SK-N-SH (cell line): ENCODE measurements around the gene DUOX2. TPM values are rescaled to one million over a fixed set of nuclear protein-coding genes. Genes with fewer than 3 reads are reported as not detected.

ENCODE experiments used
- CTCF ChIA-PET: fragments of 300-600, 350-600 bp; formaldehyde crosslinking; extraction: SDS; loops from one replicate; lab custom pipeline; 2021; lab: Yijun Ruan, JAX
- POLR2A ChIA-PET: fragments of 350-600 bp; sonication (Branson Sonifier 250); formaldehyde crosslinking; extraction: SDS; loops from one replicate; lab custom pipeline; 2020; ENCODE audit warnings: antibody characterized with exemption, inconsistent platforms; lab: Yijun Ruan, JAX
- DNase-seq: peaks from one replicate; pipeline ENCODE4 v3.0.0; 2012
- H2AFZ ChIP-seq: fragments of 200-600 bp; sonication (generic); 2 replicates; pipeline ENCODE4 v1.8.1; 2016; ENCODE audit warnings: antibody characterized with exemption, mild to moderate bottlenecking, low read depth
- H3F3A ChIP-seq: fragments of 200-600 bp; sonication (generic); replicated peaks from 2 replicates; pipeline ENCODE3; 2016; ENCODE audit warnings: antibody characterized with exemption, mild to moderate bottlenecking; ENCODE audit not compliant: insufficient read depth
- H3K27ac ChIP-seq, 2 experiments: fragments of 200-500 bp in 1 of 2; fragments of 200-600 bp in 1 of 2; sonication (Bioruptor generic) in 1 of 2; sonication (generic), shearing (Covaris generic) in 1 of 2; 2 replicates each; pipeline versions ENCODE4 v1.5.1 to v1.6.1; 2014 to 2016; ENCODE audit warnings: low read depth in 2 of 2, inconsistent platforms in 1 of 2, low read length in 1 of 2, mild to moderate bottlenecking in 1 of 2, mixed read lengths in 1 of 2
- H3K27me3 ChIP-seq: fragments of 200-600 bp; sonication (generic), shearing (Covaris generic); 2 replicates; pipeline ENCODE4 v1.6.1; 2016; ENCODE audit warnings: mixed run types; ENCODE audit not compliant: insufficient read depth
- H3K36me3 ChIP-seq, 2 experiments: fragments of 200-500 bp in 1 of 2; fragments of 200-600 bp in 1 of 2; sonication (Bioruptor generic) in 1 of 2; sonication (generic) in 1 of 2; replicated peaks in 1 of 2; 2 replicates each; pipeline versions ENCODE3 to v1.5.1; 2014 to 2016; ENCODE audit warnings: low read length in 1 of 2, mild to moderate bottlenecking in 1 of 2; ENCODE audit not compliant: insufficient read depth in 2 of 2, control insufficient read depth in 1 of 2
- H3K4me1 ChIP-seq, 2 experiments: fragments of 200-500 bp in 1 of 2; fragments of 200-600 bp in 1 of 2; sonication (Bioruptor generic) in 1 of 2; sonication (generic), shearing (Covaris generic) in 1 of 2; 2 replicates each; pipeline versions ENCODE4 v1.5.1 to v1.6.1; 2014 to 2016; ENCODE audit warnings: low read depth in 1 of 2, low read length in 1 of 2, mixed run types in 1 of 2; ENCODE audit not compliant: insufficient read depth in 2 of 2, control insufficient read depth in 1 of 2
- H3K4me2 ChIP-seq: fragments of 200-600 bp; sonication (generic), shearing (Covaris generic); 2 replicates; pipeline ENCODE4 v1.6.1; 2017; ENCODE audit warnings: mixed run types
- H3K4me3 ChIP-seq, 2 experiments: fragments of 200-500 bp in 1 of 2; fragments of 200-600 bp in 1 of 2; sonication (Bioruptor generic) in 1 of 2; sonication (generic), shearing (Covaris generic) in 1 of 2; 2 replicates each; pipeline versions ENCODE4 v1.5.1 to v1.8.1; 2014 to 2016; ENCODE audit warnings: low read depth in 2 of 2, inconsistent platforms in 1 of 2, low read length in 1 of 2, mild to moderate bottlenecking in 1 of 2, mixed read lengths in 1 of 2, moderate library complexity in 1 of 2
- H3K79me2 ChIP-seq: fragments of 200-600 bp; sonication (generic); 2 replicates; pipeline ENCODE4 v1.8.1; 2017; ENCODE audit warnings: mild to moderate bottlenecking; ENCODE audit not compliant: insufficient read depth
- H3K9ac ChIP-seq: fragments of 200-600 bp; sonication (generic); 2 replicates; pipeline ENCODE4 v1.6.1; 2017; ENCODE audit warnings: mixed run types
- H3K9me2 ChIP-seq: fragments of 200-600 bp; sonication (generic); 2 replicates; pipeline ENCODE4 v1.6.1; 2017; ENCODE audit warnings: mixed run types
- H3K9me3 ChIP-seq: fragments of 200-600 bp; sonication (generic); 2 replicates; pipeline ENCODE4 v1.6.1; 2017; ENCODE audit warnings: mixed run types, mild to moderate bottlenecking, moderate library complexity
- H4K20me1 ChIP-seq: fragments of 200-600 bp; sonication (generic); 2 replicates; pipeline ENCODE4 v1.6.1; 2017; ENCODE audit warnings: mild to moderate bottlenecking, mixed run types; ENCODE audit not compliant: insufficient read depth
- CHD2 ChIP-seq: fragments of 150-350 bp; IDR thresholded peaks from 2 replicates; pipeline ENCODE4 v1.6.1; 2018; ENCODE audit warnings: low read length; ENCODE audit not compliant: partially characterized antibody
- IRF3 ChIP-seq: fragments of 150-350 bp; IDR thresholded peaks from 2 replicates; pipeline ENCODE4 v1.6.1; 2016; ENCODE audit warnings: mild to moderate bottlenecking, low read depth, low read length
- MEF2A ChIP-seq: IDR thresholded peaks from 2 replicates; pipeline ENCODE4 v1.4.0; 2012; ENCODE audit warnings: low read depth, borderline replicate concordance
- RFX5 ChIP-seq: IDR thresholded peaks from 2 replicates; pipeline ENCODE4 v1.6.1; 2012; ENCODE audit warnings: mild to moderate bottlenecking, improper control_type of control experiment, low read length
- ZBTB33 ChIP-seq: IDR thresholded peaks from 2 replicates; pipeline ENCODE4 v1.4.0; 2012; ENCODE audit warnings: low read depth, borderline replicate concordance
- WGBS: methylation state at CpG from one replicate; pipeline ENCODE4 v1.1.6; 2017; ENCODE audit warnings: low lambda C conversion rate; 5-methylcytosine and 5-hydroxymethylcytosine counted together
- polyA plus RNA-seq, 3 experiments: library from polyadenylated mRNA; depleted of rRNA; stranded (reverse); fragments of >200 nt; gene quantifications; 2 replicates each; pipeline ENCODE4 v1.2.3, GENCODE V29; 2012
- TF ChIP-seq, protein P1 (sequence below): IDR thresholded peaks from 2 replicates; pipeline ENCODE4 v1.4.0; 2012; ENCODE audit warnings: low read depth, borderline replicate concordance
- TF ChIP-seq, protein P2 (sequence below): IDR thresholded peaks from 2 replicates; pipeline ENCODE4 v1.6.1; 2012; ENCODE audit warnings: mild to moderate bottlenecking, low read depth, low read length, moderate library complexity

DUOX2 gene
- polyA plus RNA-seq, 1 of the 3 experiments (the other 2 are of a cell fraction): not detected

DNA sequence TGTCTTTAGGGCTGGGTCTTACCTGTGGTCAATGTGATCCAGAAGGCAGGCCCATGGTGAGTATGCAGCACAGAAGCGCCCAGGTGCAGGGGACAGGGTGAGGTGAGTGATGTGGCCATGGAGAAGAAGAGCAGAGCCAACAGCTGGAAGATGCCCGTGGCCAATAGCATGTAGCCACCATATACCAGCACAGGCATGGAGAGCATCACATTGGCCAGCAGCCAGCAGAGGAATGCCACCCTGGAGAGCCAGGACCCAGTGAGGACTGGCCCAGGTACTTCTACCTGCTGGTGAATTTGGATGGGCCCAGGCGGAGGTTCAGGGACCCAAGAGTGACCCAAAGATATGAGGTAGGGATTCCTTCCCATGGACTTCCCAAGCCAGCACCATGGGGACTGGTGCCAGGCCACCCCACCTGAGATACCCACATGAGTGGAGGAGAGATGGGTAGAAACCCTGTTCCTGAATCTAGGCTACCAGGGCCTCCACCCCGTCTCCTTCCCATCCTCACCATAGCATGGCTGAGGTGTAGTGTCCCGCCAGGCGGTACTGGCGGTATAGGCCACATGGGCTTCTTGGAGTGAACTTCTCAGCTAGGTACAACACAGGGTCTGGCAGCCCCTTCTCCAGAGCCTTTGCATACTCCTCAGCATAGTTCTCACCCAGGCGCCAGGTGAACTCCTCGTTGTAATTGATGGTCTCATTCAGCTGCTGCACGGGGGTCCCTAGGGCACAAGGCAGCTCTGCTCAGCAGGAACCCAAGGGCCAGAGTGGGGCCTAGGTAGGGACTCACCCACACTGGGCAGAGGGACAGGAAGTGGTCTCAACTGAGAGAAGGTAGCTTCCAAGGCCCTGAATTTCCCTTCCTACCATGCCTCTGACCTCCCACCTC, 6.4 kb upstream of the DUOX2 start:
- Histone ChIP-seq H4K20me1 (no peaks in the 10 kb centered on the region), H2AFZ (no peak overlapping the region), H3K27ac (no peak overlapping the region), H3K4me1 (peaks cover 6 to 8% of the 10 kb centered on the region in 2 experiments; a peak in 3 of 4 replicates), H3K9ac (no peak overlapping the region), H3K4me2 (no peak overlapping the region), H3K36me3 (no peaks in the 10 kb centered on the region), H3K9me3 (no peaks in the 10 kb centered on the region), H3K9me2 (no peaks in the 10 kb centered on the region), H3F3A (no peaks in the 10 kb centered on the region), H3K27me3 (peaks cover 13% of the 10 kb centered on the region), H3K4me3 (no peak overlapping the region), H3K79me2 (no peaks in the 10 kb centered on the region)
- TF ChIP-seq ZBTB33: no peak
- no peak for TF ChIP-seq CHD2
- no peak for TF ChIP-seq IRF3
- TF ChIP-seq, protein P1, sequence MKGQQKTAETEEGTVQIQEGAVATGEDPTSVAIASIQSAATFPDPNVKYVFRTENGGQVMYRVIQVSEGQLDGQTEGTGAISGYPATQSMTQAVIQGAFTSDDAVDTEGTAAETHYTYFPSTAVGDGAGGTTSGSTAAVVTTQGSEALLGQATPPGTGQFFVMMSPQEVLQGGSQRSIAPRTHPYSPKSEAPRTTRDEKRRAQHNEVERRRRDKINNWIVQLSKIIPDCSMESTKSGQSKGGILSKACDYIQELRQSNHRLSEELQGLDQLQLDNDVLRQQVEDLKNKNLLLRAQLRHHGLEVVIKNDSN: no peak
- no peak for TF ChIP-seq RFX5
- TF ChIP-seq, protein P2, sequence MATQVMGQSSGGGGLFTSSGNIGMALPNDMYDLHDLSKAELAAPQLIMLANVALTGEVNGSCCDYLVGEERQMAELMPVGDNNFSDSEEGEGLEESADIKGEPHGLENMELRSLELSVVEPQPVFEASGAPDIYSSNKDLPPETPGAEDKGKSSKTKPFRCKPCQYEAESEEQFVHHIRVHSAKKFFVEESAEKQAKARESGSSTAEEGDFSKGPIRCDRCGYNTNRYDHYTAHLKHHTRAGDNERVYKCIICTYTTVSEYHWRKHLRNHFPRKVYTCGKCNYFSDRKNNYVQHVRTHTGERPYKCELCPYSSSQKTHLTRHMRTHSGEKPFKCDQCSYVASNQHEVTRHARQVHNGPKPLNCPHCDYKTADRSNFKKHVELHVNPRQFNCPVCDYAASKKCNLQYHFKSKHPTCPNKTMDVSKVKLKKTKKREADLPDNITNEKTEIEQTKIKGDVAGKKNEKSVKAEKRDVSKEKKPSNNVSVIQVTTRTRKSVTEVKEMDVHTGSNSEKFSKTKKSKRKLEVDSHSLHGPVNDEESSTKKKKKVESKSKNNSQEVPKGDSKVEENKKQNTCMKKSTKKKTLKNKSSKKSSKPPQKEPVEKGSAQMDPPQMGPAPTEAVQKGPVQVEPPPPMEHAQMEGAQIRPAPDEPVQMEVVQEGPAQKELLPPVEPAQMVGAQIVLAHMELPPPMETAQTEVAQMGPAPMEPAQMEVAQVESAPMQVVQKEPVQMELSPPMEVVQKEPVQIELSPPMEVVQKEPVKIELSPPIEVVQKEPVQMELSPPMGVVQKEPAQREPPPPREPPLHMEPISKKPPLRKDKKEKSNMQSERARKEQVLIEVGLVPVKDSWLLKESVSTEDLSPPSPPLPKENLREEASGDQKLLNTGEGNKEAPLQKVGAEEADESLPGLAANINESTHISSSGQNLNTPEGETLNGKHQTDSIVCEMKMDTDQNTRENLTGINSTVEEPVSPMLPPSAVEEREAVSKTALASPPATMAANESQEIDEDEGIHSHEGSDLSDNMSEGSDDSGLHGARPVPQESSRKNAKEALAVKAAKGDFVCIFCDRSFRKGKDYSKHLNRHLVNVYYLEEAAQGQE: no peak
- no peak for TF ChIP-seq MEF2A
- POLR2A ChIA-PET: interaction anchor here (0.6 kb wide), 1 partner anchor 16 kb away, joined by 3 read pairs; no protein-coding TSS in a partner anchor
- WGBS: 83% methylated on average over 8 of the region's 10 CpGs
- no peak for DNase-seq
- CTCF ChIA-PET: interaction anchor here (0.6 to 1.6 kb wide), 7 partner anchors 8 to 152 kb away, joined by 3 to 5 read pairs (median 3); no protein-coding TSS in a partner anchor
